Limb (tissue), 2 donors: ENCODE data around the gene PRRC2A.
"Not testable (repeated sequence)": the region's sequence is repeated elsewhere in the genome, so short reads cannot be mapped to it uniquely, and the experiment has no call there.

Experiments
- DNase-seq, 2 donors: peaks; one replicate each; pipeline ENCODE4 v3.0.0-alpha.2; 2016; ENCODE audit errors: extremely low spot score in 2 of 2

PRRC2A gene

GRCh38 chr6:31585491-31585890 is 35.0 kb upstream of the PRRC2A start:
- DNase-seq = no peak

DNA sequence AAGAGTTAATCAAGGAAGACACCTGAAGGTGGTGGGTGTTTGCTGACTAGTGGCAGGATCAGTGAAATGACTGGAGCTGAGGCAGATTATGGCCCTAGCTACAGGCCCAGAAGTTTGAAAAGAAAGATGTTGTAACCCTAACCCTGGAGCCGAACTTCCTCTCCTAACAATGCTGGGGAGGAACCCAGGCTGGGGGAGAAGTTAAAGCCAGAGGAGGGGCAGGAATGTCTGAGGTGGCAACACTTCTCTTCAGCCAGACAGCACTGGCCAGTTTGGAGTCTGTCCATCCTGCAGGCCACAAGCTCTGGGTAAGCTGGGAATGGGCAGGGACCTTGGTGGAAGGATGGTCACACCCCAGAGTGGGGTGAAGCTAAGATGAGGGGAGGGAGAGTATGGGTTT is 34.5 kb upstream of the PRRC2A start, which contains the start of gene LST1:
TSS of gene LST1 (plus strand) at position 270 of the 400 bp plus-strand sequence. CDS start 1,023 bp downstream, outside the sequence.
- DNase-seq = no peak

GRCh38 chr6:31586599-31587281 is 33.8 kb upstream of the PRRC2A start:
- no peak for DNase-seq

- peak in 1 of 2 donors; percentile 42 for DNase-seq
These were observed 32.4 kb upstream of the PRRC2A start for GRCh38 chr6:31587791-31588777.

- no peak for DNase-seq
These were observed 31.5 kb upstream of the PRRC2A start for GRCh38 chr6:31588871-31589650.

GRCh38 chr6:31590691-31591090 is 29.8 kb upstream of the PRRC2A start:
- DNase-seq = not testable (repeated sequence)

GRCh38 chr6:31592396-31592771 is 28.1 kb upstream of the PRRC2A start:
- no peak for DNase-seq

DNA sequence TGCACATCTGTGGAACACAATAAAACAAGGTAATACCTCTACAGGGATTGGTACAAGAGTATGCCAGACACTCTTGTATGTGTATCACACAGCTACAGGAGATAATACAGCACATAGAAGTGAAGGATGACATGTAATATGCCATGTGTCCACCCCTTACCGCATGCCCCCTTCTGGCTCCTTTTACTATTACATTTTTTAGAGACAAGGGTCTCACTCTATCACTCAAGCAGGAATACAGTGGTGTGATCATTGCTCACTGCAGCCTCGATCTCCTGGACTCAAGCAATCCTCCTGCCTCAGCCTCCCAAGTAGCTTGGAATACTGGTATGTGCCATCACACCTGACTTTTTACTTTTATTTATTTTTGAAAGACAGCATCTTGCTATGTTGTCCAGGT is 23.5 kb upstream of the PRRC2A start:
- DNase-seq = no peak

- no peak for DNase-seq
These were observed 13.2 kb upstream of the PRRC2A start for GRCh38 chr6:31607317-31607716.

- DNase-seq = no peak
These were observed 10.8 kb upstream of the PRRC2A start for GRCh38 chr6:31609519-31610406.

DNA sequence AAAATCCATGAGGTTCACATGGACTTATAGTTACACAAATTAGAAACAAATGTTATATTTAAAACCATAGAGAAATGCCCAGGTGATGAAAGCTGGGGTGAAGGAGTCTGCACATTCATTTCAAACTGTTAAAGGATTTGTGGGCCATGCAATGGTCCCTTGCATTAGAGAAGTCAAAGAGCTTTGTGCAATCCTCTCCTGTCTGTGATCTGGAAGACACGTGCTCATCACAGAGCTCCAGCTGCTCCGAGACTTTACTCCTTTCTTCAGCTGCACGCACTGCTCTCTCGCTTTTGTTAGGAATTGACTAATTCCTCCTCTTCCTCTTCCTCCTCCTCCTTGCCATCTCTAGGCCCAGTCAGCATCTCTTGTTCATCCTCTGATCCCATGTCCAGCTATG is 9.5 kb upstream of the PRRC2A start:
- no peak for DNase-seq

DNA sequence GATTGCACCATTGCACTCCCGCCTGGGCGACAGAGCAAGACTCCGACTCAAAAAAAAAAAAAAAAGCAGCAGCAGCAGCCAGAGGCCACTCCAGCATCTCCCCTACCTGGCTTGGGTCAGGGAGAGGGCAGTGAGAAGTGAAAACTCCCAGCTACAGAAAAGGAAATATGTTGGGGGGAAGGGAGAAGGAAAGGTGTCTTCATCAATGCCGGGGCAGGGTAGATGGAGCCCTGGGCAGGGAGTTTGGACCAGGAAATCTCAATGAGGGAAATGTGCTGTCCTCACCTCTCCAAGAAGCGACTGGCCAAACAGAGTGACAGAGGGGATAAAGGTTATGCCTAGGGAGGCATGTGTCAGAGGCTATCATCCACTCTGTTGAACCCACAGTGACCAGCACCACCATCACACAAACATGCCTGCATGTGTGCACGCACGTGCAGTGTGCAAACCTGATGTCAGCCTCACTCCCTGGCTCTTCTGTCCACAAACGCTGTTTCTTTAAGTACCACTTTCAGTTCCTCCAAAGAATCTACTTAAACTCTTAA is 6.4 kb upstream of the PRRC2A start:
- no peak for DNase-seq

DNA sequence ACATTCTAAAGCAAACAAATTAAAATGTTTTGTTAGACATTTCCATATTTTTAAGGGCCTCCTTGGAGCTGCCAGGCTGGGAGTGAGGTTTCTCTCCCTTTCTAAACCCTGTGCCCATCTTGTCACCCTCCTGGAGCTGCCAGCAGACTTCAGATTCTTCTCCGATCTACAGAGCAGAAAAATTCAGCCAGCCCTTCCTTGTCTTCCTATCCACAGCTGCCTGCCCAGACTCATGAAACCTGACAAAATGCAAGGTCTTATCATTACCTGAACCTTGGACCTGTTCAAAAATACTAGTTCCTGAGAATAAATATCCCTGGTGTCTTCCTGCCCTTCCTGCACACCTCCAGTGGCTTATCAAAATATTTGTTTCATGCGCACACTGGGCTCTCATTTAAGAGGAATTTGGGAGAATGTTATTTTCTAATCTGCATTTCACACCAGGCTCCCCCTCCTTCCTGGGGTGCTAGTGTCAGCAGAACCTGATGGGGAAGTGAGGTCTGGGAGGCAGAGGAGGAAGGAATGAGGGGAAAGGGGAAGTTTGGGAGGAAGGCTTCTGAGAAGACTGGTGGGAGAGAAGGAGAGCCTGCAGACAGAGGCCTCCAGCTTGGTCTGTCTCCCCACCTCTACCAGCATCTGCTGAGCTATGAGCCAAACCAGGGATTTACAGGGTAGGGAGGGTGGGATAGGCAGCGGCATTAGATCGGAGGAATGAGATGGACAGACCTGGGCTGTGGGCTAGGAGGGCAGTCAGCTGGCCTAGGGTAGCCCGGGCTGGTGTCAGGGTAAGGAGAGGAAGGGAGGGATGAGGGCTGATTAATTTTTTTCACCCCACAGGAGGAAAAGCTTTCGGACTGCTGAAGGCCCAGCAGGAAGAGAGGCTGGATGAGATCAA is 5.6 kb upstream of the PRRC2A start, which contains the start of gene AIF1:
TSS of gene AIF1 (plus strand) at position 551 of the 895 bp plus-strand sequence. CDS start at position 647, 96 bp downstream.
- DNase-seq = no peak

GRCh38 chr6:31615748-31616147 is 4.8 kb upstream of the PRRC2A start:
- DNase-seq = no peak

DNA sequence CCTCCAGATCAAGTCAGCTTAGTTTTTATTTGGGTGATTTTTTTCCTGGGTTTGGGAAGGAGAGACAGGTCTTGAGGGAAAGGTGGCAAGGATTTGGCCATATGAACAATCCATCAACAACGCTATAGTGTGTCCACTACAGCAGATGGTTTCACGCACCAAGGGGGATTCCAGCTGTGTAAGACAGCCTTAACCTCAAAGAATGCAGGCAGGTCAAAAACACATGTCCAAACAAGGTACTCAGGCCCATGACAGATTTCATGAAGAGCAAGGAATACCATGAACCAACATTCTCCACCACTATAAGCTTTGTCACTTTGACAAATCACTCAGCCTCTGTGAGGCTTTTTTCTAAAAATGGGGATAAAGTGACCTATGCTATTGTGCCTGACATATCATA is 3.5 kb upstream of the PRRC2A start:
- DNase-seq = no peak

DNA sequence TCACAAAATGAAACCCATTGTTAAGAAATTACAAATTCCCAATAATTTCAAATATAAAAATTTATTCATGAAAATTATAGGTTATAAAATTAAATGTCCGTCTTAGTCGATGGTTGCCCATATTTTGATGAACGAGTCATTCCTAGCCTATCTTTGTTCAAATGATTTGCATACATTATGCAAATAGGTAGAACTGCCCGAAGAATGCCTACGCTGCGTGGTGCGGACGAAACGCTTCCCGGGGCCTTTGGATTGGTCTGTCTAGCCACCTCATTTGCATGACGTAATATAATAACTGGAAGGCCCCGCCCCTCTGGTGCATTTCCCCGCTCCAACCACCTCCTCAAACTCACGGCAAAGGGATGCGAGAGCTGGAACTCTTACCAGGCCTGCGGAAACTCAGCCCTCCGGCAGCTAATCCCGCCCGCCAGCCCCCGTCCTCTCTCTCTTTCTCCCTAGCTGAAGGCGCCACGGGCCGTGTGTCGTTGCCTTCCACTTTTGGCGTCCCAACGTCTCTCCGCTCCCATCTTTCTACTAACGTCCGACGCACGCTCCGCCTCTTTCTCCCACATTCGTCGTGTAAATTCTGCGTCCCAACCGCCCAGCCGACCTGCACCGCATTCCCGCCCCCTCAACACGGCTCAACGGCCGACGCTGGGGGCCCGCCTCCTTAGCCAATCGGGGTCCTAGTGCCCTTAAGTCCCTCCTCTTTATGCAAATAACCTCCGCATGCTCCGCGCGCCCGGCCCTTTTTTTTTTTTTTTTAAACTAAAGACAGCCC is 520 bp upstream of the PRRC2A start:
- DNase-seq = peak; percentile 98 to 100

GRCh38 chr6:31621320-31621939 is 915 bp downstream of the PRRC2A start:
- DNase-seq = no peak

- DNase-seq = no peak
These were observed 1.5 kb downstream of the PRRC2A start for GRCh38 chr6:31621991-31622390.
